DND-41 (cell line): ENCODE results near the gene COMP.
"Not testable (repeated sequence)": the region's sequence is repeated elsewhere in the genome, so short reads cannot be mapped to it uniquely, and the experiment has no call there.

ENCODE experiments used
- ATAC-seq: fragments of 200-7000 bp; cut with Tn5 transposase; 3 replicates; pipeline ENCODE4 v1.9.1; 2021; ENCODE audit warnings: low read depth; ENCODE audit not compliant: insufficient read depth
- DNase-seq: peaks from one replicate; pipeline ENCODE4 v3.0.0-alpha.2; 2020
- H2AFZ ChIP-seq: 2 replicates; pipeline ENCODE4 v1.6.0; 2012; ENCODE audit warnings: low read depth, low read length
- H3K27ac ChIP-seq: 2 replicates; pipeline ENCODE4 v1.5.1; 2012; ENCODE audit warnings: low read length, inconsistent platforms
- H3K27me3 ChIP-seq: fragments of 200-600 bp; sonication (generic); 2 replicates; pipeline ENCODE4 v1.6.0; 2012; ENCODE audit warnings: low read length, mild to moderate bottlenecking, inconsistent platforms; ENCODE audit not compliant: insufficient read depth, poor library complexity
- H3K36me3 ChIP-seq: 2 replicates; pipeline ENCODE4 v1.5.1; 2012; ENCODE audit warnings: low read length, inconsistent platforms; ENCODE audit not compliant: insufficient read depth
- H3K4me1 ChIP-seq: 2 replicates; pipeline ENCODE4 v1.5.1; 2012; ENCODE audit warnings: mild to moderate bottlenecking, low read length; ENCODE audit not compliant: insufficient read depth
- H3K4me2 ChIP-seq: 2 replicates; pipeline ENCODE4 v1.6.0; 2012; ENCODE audit warnings: mild to moderate bottlenecking, moderate library complexity, low read length, inconsistent platforms; ENCODE audit not compliant: insufficient read depth
- H3K4me3 ChIP-seq, 2 experiments: fragments of 200-600 bp in 1 of 2; shearing (Covaris generic) in 1 of 2; 2 replicates each; pipeline ENCODE4 v1.5.1; 2012 to 2016; ENCODE audit warnings: inconsistent platforms in 2 of 2, low read length in 2 of 2, mild to moderate bottlenecking in 2 of 2, low read depth in 1 of 2, moderate library complexity in 1 of 2
- H3K79me2 ChIP-seq: 2 replicates; pipeline ENCODE4 v1.6.0; 2012; ENCODE audit warnings: low read length, inconsistent platforms; ENCODE audit not compliant: insufficient read depth
- H3K9ac ChIP-seq: 2 replicates; pipeline ENCODE4 v1.6.0; 2012; ENCODE audit warnings: low read depth, mild to moderate bottlenecking, inconsistent platforms, low read length, moderate library complexity
- H3K9me3 ChIP-seq: 2 replicates; pipeline ENCODE4 v1.5.1; 2012; ENCODE audit warnings: low read length, moderate library complexity, mild to moderate bottlenecking, inconsistent platforms; ENCODE audit not compliant: insufficient read depth, severe bottlenecking
- H4K20me1 ChIP-seq: 2 replicates; pipeline ENCODE4 v1.6.0; 2012; ENCODE audit warnings: low read length; ENCODE audit not compliant: insufficient read depth
- CTCF ChIP-seq: IDR thresholded peaks from 2 replicates; pipeline ENCODE4 v1.5.1; 2012; ENCODE audit warnings: borderline replicate concordance, low read length, moderate library complexity, mild to moderate bottlenecking; ENCODE audit not compliant: poor library complexity, severe bottlenecking; ENCODE audit errors: extremely low read depth
- EZH2 ChIP-seq: IDR thresholded peaks from 3 replicates; pipeline ENCODE4 v1.6.1; 2012; ENCODE audit warnings: borderline replicate concordance, low read depth, mild to moderate bottlenecking, moderate library complexity, low read length, inconsistent platforms; ENCODE audit not compliant: severe bottlenecking

COMP gene

GRCh38 chr19:18736415-18737336, 54.4 kb downstream of the COMP start:
- Histone ChIP-seq H3K4me3 (no peak overlapping the region), H3K9ac (no peak overlapping the region), H3K79me2 (no peaks in the 10 kb centered on the region), H3K4me1 (no peaks in the 10 kb centered on the region), H3K4me2 (no peak overlapping the region), H3K27me3 (no peaks in the 10 kb centered on the region), H3K9me3 (no peaks in the 10 kb centered on the region), H2AFZ (no peak overlapping the region), H3K27ac (no peak overlapping the region), H4K20me1 (peaks cover 37% of the 10 kb centered on the region), H3K36me3 (no peaks in the 10 kb centered on the region)
- DNase-seq, result no peak
- TF ChIP-seq CTCF (no peak), EZH2 (no peak)
- no peak for ATAC-seq

GRCh38 chr19:18735752-18736151, 55.4 kb downstream of the COMP start:
- H4K20me1 ChIP-seq, result peaks cover 37% of the 10 kb centered on the region
- TF ChIP-seq EZH2 (no peak), CTCF (no peak)
- no peaks in the 10 kb centered on the region for H3K4me1 ChIP-seq
- H3K79me2 ChIP-seq, result no peaks in the 10 kb centered on the region
- no peaks in the 10 kb centered on the region for H3K9me3 ChIP-seq
- no peak overlapping the region for H2AFZ ChIP-seq
- DNase-seq, result no peak
- no peak for ATAC-seq
- no peak overlapping the region for H3K4me3 ChIP-seq
- no peak overlapping the region for H3K27ac ChIP-seq
- H3K36me3 ChIP-seq, result no peaks in the 10 kb centered on the region
- H3K9ac ChIP-seq, result no peak overlapping the region
- no peaks in the 10 kb centered on the region for H3K27me3 ChIP-seq
- no peak overlapping the region for H3K4me2 ChIP-seq

- H3K36me3 ChIP-seq, result no peaks in the 10 kb centered on the region
- no peak overlapping the region for H3K4me2 ChIP-seq
- H2AFZ ChIP-seq, result no peak overlapping the region
- no peaks in the 10 kb centered on the region for H3K4me1 ChIP-seq
- no peak overlapping the region for H3K4me3 ChIP-seq
- H3K9me3 ChIP-seq, result no peaks in the 10 kb centered on the region
- H3K27me3 ChIP-seq, result no peaks in the 10 kb centered on the region
- H4K20me1 ChIP-seq, result peaks cover 37% of the 10 kb centered on the region
- DNase-seq, result no peak
- no peaks in the 10 kb centered on the region for H3K79me2 ChIP-seq
- no peak for ATAC-seq
- no peak overlapping the region for H3K9ac ChIP-seq
- H3K27ac ChIP-seq, result no peak overlapping the region
- TF ChIP-seq EZH2 (no peak), CTCF (no peak)
These were observed 55.8 kb downstream of the COMP start for GRCh38 chr19:18735324-18735723.

GRCh38 chr19:18733762-18734332, 57.3 kb downstream of the COMP start:
- peak; percentile 13 for DNase-seq
- not testable (repeated sequence) for H3K9me3 ChIP-seq, H3K27ac ChIP-seq, H3K27me3 ChIP-seq, H3K36me3 ChIP-seq, H3K79me2 ChIP-seq, H3K4me1 ChIP-seq, ATAC-seq, H3K4me2 ChIP-seq, H2AFZ ChIP-seq, H3K9ac ChIP-seq, H3K4me3 ChIP-seq
- peaks cover 32% of the 10 kb centered on the region for H4K20me1 ChIP-seq
